ENCODE data around the gene SCAF1.
"Not testable (repeated sequence)": the region's sequence is repeated elsewhere in the genome, so short reads cannot be mapped to it uniquely, and the experiment has no call there.

Gene SCAF1

DNA sequence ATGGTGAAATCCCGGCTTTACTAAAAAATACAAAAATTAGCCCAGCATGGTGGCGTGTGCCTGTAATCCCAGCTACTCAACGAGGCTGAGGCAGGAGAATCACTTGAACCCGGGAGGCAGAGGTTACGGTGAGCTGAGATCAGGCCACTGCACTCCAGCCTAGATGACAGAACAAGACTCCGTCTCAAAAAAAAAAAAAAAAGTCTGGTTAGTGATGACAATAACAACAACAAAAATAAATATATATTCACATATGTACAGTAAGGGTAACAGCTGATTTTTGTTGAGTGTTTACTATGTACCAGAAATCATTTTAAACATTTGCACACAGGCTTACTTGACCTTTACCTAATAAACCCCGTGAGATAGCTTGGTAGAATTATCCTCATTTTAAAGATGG, 25.1 kb upstream of the SCAF1 start:
- DNase-seq = no peak

DNA sequence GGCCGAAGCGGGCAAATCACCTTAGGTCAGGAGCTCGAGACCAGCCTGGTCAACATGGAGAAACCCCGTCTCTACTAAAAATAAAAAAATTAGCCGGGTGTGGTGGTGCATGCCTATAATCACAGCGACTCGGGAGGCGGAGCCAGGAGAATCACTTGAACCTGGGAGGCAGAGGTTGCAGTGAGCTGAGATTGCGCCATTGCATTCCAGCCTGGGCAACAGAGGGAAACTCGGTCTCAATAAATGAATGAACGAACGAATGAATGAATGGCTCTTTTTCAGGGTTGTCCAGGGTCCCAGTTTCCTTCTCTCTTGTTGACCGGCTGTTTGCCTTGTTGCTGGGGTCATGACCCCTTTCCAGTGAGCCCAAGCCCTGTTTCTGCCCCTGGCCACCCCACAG, 24.1 kb upstream of the SCAF1 start:
- not testable (repeated sequence) for DNase-seq

DNA sequence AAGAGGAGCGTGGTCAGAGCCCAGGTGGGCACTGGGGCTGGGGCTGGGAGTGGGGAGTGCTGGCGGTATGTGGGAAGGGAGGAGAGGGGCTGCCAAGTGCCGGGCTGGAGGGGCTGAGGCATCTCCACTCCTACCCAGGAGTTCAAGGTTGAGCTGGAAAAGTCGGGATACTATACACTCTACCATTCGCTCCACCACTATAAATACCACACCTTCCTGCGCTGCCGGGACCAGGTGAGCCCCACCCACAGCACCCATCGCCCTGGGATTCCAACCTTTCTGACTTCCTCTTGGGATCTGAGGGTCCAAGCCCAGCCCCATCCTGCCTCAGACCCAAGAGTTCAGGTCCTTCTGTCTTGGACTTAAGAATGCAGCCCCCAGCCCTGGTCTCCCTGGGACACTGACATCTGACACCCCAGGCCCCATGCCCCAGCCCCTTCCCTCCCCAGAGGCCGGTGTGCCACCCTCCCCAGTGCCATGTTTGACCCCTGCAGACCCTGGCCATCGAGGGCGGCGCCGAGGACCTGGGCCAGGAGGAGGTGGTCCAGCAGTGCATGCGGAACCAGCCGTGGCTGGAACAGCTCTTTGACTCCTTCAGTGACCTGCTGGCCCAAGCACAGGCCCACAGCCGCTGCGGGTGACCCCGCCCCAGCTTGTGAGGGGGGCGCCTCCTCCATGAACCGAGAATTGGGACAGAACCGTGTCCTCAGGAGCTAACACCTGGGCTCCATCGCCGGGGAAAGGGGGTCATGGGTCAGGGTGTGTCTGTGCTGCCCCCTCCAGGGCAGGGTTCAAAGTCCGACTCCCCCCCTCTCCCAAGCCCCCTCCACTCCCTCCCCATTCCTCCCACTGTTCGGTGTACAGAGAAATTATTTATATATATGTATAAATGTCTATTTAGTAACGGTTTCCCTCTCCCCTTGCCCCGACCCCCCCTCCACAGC, 16.8 kb upstream of the SCAF1 start:
- DNase-seq = no peak

- DNase-seq = no peak
Observed at GRCh38 chr19:49626226-49626625, 15.8 kb upstream of the SCAF1 start.

DNA sequence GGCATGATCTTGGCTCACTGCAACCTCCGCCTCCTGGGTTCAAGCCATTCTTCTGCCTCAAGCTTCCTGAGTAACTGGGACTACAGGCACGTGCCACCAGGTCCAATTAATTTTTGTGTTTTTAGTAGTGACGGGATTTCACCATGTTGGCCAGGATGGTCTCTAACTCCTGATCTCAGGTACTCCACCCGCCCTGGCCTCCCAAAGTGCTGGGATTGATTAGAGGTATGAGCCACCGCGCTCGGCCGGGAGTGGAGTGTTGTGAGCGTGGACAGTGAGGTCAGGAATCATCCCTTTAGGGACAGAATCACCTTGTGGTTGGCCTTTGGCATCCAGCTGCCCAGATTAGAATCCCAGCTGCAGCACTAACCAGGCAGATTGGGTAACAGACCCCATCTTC, 12.3 kb upstream of the SCAF1 start:
- no peak for DNase-seq

GRCh38 chr19:49631014-49631588, 10.9 kb upstream of the SCAF1 start:
- DNase-seq = no peak

DNA sequence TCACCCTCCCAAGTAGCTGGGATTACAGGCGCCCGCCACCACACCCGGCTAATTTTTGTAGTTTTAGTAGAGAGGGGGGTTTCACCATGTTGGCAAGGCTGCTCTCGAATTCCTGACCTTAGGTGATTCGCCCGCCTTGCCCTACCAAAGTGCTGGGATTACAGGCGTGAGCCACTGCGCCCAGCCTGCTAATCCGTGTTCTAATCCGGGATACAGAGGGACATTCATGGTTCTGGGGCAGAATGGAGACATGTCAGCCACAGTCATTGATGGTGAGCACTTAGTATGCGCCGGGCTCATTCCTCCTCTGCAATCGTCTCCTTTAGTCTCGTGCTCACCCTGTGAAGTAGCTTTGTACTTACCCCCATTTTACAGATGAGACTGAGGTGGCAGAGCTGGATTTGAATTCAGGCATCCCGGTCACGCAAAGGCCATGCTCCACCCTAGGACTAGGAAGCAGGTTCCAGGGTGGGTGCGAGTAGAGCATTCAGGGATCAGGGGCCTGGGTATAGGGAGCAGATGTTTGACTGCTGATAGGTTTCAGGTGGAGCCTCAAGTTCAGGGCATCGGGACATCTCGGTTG, 10.3 kb upstream of the SCAF1 start:
- DNase-seq = no peak

DNA sequence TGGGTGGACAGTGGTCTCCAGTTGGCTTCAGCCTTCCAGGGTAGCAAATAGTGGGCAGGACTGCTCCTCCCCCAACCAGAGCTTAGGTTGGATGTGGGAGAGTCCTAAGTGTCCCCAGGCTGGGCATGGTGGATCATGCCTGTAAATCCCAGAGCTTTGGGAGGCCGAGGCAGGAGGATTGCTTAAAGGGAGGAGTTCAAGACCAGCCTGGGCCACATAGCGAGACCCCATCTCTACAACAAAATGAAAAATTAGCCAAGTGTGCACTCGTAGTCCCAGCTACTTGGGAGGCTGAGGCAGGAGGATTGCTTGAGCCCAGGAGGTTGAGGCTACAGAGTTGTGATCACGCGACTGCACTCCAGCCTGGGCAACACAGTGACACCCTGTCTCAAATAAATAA, 9.4 kb upstream of the SCAF1 start:
- DNase-seq = no peak

- DNase-seq = not testable (repeated sequence)
Observed at GRCh38 chr19:49633273-49633672, 8.7 kb upstream of the SCAF1 start.

GRCh38 chr19:49635530-49636232, 6.3 kb upstream of the SCAF1 start:
- no peak for DNase-seq

- no peak for DNase-seq
Observed at GRCh38 chr19:49636233-49636932, 5.6 kb upstream of the SCAF1 start.

DNA sequence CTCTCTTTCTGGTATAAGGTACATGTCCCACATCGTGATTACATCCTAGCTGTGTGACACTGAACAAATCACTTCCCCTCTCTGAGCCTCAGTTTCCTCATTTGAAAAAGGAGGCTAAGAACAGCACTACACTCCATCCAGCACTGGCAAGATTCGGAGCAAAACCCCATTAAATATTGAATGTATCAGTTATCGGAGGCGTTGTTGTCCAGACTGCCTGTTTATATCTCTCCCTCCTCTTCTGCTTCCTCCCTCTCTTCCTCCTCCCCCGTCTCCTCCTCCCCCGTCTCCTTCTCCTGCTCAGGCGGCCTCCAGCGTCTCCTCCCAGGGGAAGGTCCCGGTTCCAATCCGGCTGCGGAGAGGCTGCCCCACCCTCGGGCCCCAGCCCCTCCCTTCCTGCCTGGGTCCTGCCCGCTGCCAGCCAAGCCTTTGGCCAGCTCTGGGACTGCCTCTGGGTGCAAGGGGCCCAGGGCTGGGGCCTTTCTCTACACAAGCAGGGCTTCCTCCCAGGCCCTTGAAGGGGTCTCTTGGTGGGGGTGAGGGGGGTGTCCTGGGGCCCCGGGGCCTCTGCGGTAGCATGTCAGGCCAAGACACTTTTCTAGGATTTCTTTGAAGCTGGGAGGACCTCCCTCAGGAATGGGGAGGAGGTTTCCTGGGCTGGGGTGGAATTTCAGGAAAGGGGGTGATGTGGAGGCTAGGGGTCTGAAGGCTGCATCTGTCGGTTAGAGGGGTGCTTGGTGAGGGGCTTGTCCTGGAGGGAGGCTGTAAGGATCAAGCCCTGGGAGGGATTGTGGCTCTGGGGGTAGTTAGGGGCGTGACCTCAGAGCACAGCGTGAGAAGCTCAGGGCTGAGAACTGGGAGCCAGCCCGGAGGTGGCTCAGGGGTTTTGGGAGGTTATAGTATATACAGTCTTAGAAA, 3.9 kb upstream of the SCAF1 start:
- no peak for DNase-seq

DNA sequence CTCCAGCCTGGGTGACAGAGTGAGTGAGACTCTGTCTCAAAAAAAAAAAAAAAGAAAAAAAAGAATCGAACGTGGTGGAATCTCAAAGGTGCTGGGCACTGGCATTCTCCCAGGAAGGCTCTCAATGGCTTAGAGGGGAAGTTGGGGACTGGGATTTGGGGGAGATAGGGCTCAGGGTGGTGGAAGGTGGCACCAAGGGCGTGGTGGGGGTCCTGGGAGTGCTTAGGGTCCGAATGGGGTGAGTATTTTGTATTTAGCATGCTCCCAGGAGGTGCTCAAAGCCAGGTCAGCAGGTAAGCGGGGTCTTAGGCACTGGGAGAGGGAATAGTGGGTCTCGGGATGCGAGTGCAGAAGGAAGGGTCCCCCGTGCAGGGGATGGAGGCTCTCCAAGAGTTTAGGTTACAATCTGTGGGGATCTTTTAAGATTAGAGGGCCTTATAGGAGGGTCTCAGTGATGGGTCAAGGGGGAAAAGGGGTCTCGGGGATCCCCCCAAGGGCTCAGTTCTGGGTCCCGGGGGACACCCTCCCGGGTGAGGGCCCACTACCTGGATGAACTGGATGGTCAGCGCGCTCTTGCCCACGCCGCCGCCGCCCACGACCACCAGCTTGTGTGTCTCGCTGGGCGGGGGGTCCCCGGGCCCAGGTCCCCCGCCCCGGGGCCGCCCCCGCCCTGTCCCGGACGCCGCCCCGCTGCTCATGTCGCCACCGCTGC, 2.5 kb upstream of the SCAF1 start:
- DNase-seq = no peak

DNA sequence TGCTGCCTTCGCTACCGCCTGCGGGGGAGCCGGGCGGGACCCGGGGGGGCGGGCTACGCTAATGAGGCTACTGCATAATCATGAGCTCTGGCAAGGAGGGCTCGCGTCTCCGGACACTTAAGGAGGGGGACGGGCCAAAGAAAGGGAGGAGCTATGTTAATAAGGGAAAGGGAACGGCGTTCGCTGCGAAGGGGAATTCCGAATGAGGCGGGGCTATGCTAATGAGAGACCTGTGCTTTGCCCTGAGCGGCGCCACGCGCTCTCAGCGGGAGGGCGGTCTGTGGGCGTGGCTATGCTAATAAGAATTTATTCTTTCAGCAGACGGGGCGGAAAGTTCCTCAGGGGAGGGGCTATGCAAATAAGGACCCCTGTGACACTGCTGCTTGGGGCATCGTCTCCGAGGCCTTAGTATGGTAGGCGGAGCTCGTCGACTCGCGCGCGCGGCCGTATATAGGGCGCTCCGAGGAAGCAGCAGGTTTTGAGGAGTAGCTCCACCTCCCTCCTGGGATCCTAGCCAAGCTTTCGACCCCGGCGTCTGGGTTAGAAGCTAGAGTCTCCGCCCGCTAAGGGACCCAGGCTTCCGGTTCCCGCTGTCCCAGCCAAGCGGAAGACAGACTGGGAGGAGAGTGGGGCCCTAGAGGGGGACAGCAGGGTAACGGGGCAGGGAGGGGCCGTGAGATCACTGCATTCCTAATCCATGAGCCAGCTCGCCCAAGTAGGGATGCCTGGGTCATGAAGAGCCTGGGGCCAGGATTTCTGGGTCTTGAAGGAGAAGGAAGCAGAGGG, 1.7 kb upstream of the SCAF1 start, which contains the start of gene RRAS:
TSS of gene RRAS (minus strand) at position 31 of the 786 bp plus-strand sequence. CDS start 45 bp downstream, outside the sequence.
- peak; percentile 99 for DNase-seq

GRCh38 chr19:49642492-49643035, 555 bp downstream of the SCAF1 start:
- no peak for DNase-seq

- no peak for DNase-seq
Observed at GRCh38 chr19:49643466-49643865, 1.5 kb downstream of the SCAF1 start.

- DNase-seq = no peak
Observed at GRCh38 chr19:49645592-49645991, 3.6 kb downstream of the SCAF1 start.

DNA sequence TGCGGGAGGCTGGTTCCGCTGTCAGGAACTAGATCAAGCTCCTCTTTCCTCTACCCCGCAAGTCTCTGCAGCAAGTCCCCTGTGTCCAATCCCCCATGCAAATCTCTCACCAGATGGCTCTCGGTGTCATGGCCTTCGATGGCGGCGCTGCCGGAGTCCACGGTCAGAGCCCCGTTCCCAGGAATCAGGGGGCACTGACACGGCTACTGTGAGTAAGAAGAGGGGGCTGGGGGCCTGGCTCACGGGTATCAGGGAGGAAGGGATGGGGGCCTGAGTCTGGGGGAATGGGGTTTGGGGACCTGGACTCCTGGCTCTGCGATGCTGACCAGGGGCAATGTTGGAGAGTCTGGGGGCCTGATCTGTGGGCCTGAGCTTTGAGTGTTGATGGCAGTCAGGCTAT, 4.0 kb downstream of the SCAF1 start:
- DNase-seq = no peak

DNA sequence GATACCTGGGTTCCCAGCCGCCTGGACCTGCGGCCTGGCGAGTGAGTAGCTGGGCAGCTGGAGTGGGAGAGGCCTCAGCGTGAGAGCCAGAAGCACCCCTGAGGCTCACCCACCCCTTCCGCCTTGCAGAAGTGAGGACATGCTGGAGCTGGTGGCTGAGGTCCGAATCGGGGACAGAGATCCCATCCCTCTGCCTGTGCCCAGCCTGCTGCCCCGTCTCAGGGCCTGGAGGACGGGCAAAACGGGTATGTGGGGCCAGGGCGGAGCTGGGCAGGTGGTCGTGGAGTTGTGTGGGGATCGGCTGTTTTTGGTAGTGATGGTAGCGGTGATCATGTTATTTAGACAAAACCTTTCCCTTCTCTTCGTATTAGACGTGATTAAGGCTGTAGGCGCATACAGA, 4.6 kb downstream of the SCAF1 start:
- DNase-seq = no peak
